ENCODE results near the gene CTH.
"Not testable (repeated sequence)": the region's sequence is repeated elsewhere in the genome, so short reads cannot be mapped to it uniquely, and the experiment has no call there.

The CTH gene

DNA sequence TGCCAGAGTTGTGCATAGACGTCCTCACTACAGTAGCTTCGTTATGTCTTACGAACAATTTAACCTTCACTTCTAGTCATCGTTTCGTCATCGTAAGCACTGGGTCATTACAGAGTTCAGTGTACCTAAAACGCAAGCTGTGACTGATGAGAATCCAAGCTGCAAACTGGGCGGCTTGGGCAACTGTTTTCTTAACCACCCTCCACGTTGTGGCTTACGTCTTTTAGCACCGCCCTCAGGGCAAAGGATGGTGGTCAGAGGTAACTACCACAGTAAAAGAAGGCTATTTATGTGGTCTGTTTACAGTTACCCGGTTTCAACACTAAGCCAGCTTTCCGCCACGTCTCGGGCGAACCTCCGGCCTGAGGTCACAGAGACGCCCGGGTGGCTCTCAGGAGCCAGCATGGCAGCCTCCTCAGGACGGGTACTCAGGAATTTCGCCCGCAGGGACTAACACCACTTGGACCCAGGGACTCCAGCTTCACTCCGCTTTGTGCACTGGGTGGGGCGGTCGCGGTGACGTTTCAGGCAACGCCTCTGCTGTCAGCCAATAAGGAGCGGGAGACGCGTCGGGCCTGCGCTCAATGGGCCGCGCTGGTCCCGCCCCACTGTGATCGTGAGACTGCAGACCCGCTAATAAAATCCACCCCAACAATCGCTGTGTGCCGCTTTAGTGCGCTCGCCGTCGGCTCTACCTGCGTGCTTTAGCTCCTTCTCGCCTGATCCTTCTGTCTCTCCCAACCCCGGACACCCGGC, at the start of gene CTH:
Gene CTH, plus strand, starts transcription at position 665 of the 756 bp plus-strand sequence. CDS start 148 bp downstream, outside the sequence.
- Histone ChIP-seq H3F3A (ENCODE audit: insufficient read depth, low read length) (peaks cover 10% of the 10 kb centered on the region), H3K27ac (ENCODE audit: low read length) (peak within 1 kb of the TSS; percentile 90), H3K9ac (ENCODE audit: low read length) (peak within 1 kb of the TSS; percentile 86), H3K27me3 (replicated peaks; ENCODE audit: insufficient read depth, low read length) (no peaks in the 10 kb centered on the region), H3K4me1 (ENCODE audit: low read length) (peaks cover 10% of the 10 kb centered on the region), H2AFZ (ENCODE audit: low read length) (peak within 1 kb of the TSS; percentile 91), H3K9me3 (replicated peaks; ENCODE audit: insufficient read depth, low read length) (no peaks in the 10 kb centered on the region), H3K4me3 (ENCODE audit: low read length) (peak within 1 kb of the TSS; percentile 89), H3K36me3 (replicated peaks; ENCODE audit: insufficient read depth, low read length) (no peaks in the 10 kb centered on the region), H3K4me2 (ENCODE audit: low read depth, low read length) (peak within 1 kb of the TSS; percentile 94), H3K79me2 (ENCODE audit: low read length) (no peaks in the 10 kb centered on the region), H4K20me1 (ENCODE audit: insufficient read depth, low read length) (no peaks in the 10 kb centered on the region), H3K9me2 (replicated peaks; ENCODE audit: insufficient read depth, low read length) (no peaks in the 10 kb centered on the region)
- DNase-seq, result peak; percentile 97
- TF ChIP-seq, protein P1, sequence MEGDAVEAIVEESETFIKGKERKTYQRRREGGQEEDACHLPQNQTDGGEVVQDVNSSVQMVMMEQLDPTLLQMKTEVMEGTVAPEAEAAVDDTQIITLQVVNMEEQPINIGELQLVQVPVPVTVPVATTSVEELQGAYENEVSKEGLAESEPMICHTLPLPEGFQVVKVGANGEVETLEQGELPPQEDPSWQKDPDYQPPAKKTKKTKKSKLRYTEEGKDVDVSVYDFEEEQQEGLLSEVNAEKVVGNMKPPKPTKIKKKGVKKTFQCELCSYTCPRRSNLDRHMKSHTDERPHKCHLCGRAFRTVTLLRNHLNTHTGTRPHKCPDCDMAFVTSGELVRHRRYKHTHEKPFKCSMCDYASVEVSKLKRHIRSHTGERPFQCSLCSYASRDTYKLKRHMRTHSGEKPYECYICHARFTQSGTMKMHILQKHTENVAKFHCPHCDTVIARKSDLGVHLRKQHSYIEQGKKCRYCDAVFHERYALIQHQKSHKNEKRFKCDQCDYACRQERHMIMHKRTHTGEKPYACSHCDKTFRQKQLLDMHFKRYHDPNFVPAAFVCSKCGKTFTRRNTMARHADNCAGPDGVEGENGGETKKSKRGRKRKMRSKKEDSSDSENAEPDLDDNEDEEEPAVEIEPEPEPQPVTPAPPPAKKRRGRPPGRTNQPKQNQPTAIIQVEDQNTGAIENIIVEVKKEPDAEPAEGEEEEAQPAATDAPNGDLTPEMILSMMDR (IDR thresholded peaks at IDR 0.05; ENCODE audit: low read length), result no peak
- TF ChIP-seq EZH2phosphoT487 (IDR thresholded peaks at IDR 0.05; ENCODE audit: low read length), result no peak
- TF ChIP-seq EZH2 (optimal IDR thresholded peaks at IDR 0.05; ENCODE audit: low read depth, low read length), result no peak

DNA sequence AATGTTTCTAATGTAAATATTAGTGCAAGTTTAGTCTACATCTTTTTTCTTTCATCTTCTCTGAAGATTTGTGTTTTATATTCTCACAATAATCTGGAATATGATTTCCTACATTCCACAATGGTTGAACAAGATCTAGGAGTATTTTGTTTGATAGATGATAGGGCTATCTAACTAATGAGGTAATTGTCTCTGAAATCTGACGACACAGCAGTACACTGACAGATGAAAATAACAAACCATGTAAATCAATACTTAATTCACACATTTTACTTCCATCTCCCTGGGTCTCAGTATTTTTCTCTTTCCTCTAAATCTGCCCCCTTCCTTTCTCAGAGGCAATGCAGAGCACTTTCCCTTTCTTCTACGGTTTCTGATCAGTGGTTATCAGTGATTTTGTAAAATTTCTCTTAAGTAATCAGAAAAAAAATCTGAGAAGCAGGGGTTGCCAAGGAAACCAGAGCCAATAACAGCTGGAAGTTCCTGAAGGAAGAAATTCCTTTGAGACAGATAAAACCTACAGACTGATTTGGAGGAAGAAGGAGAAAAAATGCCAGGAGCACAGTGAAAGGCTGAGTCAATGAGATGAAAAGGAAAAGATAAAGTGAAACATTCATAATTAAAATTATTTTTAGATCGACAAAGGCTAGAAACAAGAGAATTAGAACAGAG, 49.2 kb upstream of the CTH start:
- Histone ChIP-seq H3K4me3 (ENCODE audit: low read length) (no peak overlapping the region), H3K9me3 (replicated peaks; ENCODE audit: insufficient read depth, low read length) (no peaks in the 10 kb centered on the region), H3K36me3 (replicated peaks; ENCODE audit: insufficient read depth, low read length) (no peaks in the 10 kb centered on the region), H4K20me1 (ENCODE audit: insufficient read depth, low read length) (no peaks in the 10 kb centered on the region), H3K9ac (ENCODE audit: low read length) (no peak overlapping the region), H3K79me2 (ENCODE audit: low read length) (no peaks in the 10 kb centered on the region), H2AFZ (ENCODE audit: low read length) (no peak overlapping the region), H3K9me2 (replicated peaks; ENCODE audit: insufficient read depth, low read length) (no peaks in the 10 kb centered on the region), H3K4me2 (ENCODE audit: low read depth, low read length) (no peak overlapping the region), H3F3A (ENCODE audit: insufficient read depth, low read length) (no peaks in the 10 kb centered on the region), H3K27ac (ENCODE audit: low read length) (no peak overlapping the region), H3K27me3 (replicated peaks; ENCODE audit: insufficient read depth, low read length) (no peaks in the 10 kb centered on the region), H3K4me1 (ENCODE audit: low read length) (peaks cover 4% of the 10 kb centered on the region; the same call in 1 of the 2 replicates)
- TF ChIP-seq, protein P1 (IDR thresholded peaks at IDR 0.05; ENCODE audit: low read length), result no peak
- TF ChIP-seq EZH2phosphoT487 (IDR thresholded peaks at IDR 0.05; ENCODE audit: low read length), result no peak
- TF ChIP-seq EZH2 (optimal IDR thresholded peaks at IDR 0.05; ENCODE audit: low read depth, low read length), result no peak
- DNase-seq, result no peak

DNA sequence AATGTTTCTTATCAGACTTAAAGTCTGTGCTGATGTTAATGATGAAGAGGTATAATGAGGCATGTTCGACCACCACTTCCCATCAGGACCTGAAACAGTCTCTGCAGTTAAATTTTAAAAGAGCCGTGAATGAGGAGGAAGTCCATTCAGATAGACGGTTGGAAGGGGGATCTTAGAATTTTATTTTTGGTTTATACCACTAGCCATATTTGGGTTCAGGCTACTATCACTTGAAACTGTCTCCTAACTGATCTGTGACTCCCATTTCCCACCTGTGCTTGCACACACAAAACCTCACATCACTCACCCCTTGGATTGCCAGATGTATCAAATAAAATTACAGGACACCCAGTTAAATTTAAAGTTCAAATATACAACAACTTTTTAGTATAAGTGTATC, 46.6 kb upstream of the CTH start:
- no peaks in the 10 kb centered on the region for H3K27me3 ChIP-seq (replicated peaks; ENCODE audit: insufficient read depth, low read length)
- no peaks in the 10 kb centered on the region for H3F3A ChIP-seq (ENCODE audit: insufficient read depth, low read length)

DNA sequence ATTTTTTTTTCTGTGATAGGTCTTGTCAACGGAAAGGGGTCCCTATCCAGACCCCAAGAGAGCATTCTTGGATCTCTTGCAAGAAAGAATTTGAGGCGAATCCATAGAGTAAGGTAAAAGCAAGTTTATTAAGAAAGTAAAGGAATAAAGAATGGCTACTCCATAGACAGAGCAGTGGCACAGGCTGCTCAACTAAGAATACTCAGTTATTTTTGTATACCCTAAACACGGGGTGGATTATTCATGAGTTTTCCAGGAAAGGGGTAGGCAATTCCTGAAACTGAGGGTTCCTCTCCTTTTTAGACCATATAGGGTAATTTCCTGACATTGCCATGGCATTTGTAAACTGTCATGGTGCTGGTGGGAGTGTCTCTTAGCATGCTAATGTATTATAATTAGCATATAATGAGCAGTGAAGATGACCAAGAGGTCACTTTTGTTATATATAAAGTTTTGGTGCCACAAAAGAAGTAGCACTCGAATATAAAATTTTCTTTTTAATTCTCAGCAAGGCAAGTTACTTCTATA, 44.6 kb upstream of the CTH start:
- H3K4me1 ChIP-seq (ENCODE audit: low read length); H3K4me2 ChIP-seq (ENCODE audit: low read depth, low read length); H3K36me3 ChIP-seq (replicated peaks; ENCODE audit: insufficient read depth, low read length); H4K20me1 ChIP-seq (ENCODE audit: insufficient read depth, low read length); H3K27me3 ChIP-seq (replicated peaks; ENCODE audit: insufficient read depth, low read length); H2AFZ ChIP-seq (ENCODE audit: low read length); H3K9me3 ChIP-seq (replicated peaks; ENCODE audit: insufficient read depth, low read length); H3K9ac ChIP-seq (ENCODE audit: low read length); H3K9me2 ChIP-seq (replicated peaks; ENCODE audit: insufficient read depth, low read length); H3K4me3 ChIP-seq (ENCODE audit: low read length); H3K27ac ChIP-seq (ENCODE audit: low read length); H3K79me2 ChIP-seq (ENCODE audit: low read length); H3F3A ChIP-seq (ENCODE audit: insufficient read depth, low read length); DNase-seq: not testable (repeated sequence)

More for the DNA sequence above, 46.6 kb upstream of the CTH start:
- DNase-seq, result no peak
- Histone ChIP-seq H3K4me3 (ENCODE audit: low read length) (no peak overlapping the region), H4K20me1 (ENCODE audit: insufficient read depth, low read length) (no peaks in the 10 kb centered on the region), H3K9me3 (replicated peaks; ENCODE audit: insufficient read depth, low read length) (no peaks in the 10 kb centered on the region), H2AFZ (ENCODE audit: low read length) (no peak overlapping the region), H3K79me2 (ENCODE audit: low read length) (no peaks in the 10 kb centered on the region), H3K9me2 (replicated peaks; ENCODE audit: insufficient read depth, low read length) (no peaks in the 10 kb centered on the region), H3K27ac (ENCODE audit: low read length) (no peak overlapping the region), H3K4me1 (ENCODE audit: low read length) (no peaks in the 10 kb centered on the region), H3K9ac (ENCODE audit: low read length) (no peak overlapping the region), H3K4me2 (ENCODE audit: low read depth, low read length) (no peak overlapping the region), H3K36me3 (replicated peaks; ENCODE audit: insufficient read depth, low read length) (no peaks in the 10 kb centered on the region)
- TF ChIP-seq, protein P1 (IDR thresholded peaks at IDR 0.05; ENCODE audit: low read length), result no peak
- TF ChIP-seq EZH2phosphoT487 (IDR thresholded peaks at IDR 0.05; ENCODE audit: low read length) (no peak), EZH2 (optimal IDR thresholded peaks at IDR 0.05; ENCODE audit: low read depth, low read length) (no peak)

DNA sequence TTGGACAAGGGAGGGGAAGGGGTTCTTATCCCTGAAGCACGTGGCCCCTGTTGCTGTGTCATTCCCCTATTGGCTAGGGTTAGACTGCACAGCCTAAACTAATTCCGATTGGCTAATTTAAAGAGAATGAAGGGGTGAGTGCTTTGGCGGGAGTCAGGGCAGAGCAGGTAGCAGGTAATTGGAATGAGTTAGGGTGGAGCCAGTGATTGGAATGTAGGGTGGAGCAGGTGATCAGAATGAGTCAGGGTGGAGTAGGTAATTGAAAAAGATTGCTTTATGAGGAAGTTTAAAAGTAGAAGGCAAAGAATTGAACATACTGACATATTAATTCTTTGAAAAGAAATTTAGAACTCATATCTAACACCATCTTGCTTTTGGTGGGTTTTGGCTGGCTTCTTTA, 44.1 kb upstream of the CTH start:
- H3K36me3 ChIP-seq (replicated peaks; ENCODE audit: insufficient read depth, low read length); H3K4me2 ChIP-seq (ENCODE audit: low read depth, low read length); H3K9me2 ChIP-seq (replicated peaks; ENCODE audit: insufficient read depth, low read length); DNase-seq; H3K27ac ChIP-seq (ENCODE audit: low read length); H3K4me1 ChIP-seq (ENCODE audit: low read length); H2AFZ ChIP-seq (ENCODE audit: low read length); H3K9me3 ChIP-seq (replicated peaks; ENCODE audit: insufficient read depth, low read length); H3F3A ChIP-seq (ENCODE audit: insufficient read depth, low read length); H3K79me2 ChIP-seq (ENCODE audit: low read length); H4K20me1 ChIP-seq (ENCODE audit: insufficient read depth, low read length); H3K4me3 ChIP-seq (ENCODE audit: low read length); H3K27me3 ChIP-seq (replicated peaks; ENCODE audit: insufficient read depth, low read length); H3K9ac ChIP-seq (ENCODE audit: low read length): not testable (repeated sequence)

Measured in MM.1S (cell line).